ENCODE data around the gene GPC5.
"Not testable (repeated sequence)": the region's sequence is repeated elsewhere in the genome, so short reads cannot be mapped to it uniquely, and the experiment has no call there.

The GPC5 gene

GRCh38 chr13:91878491-91878890, 480.1 kb downstream of the GPC5 start:
- no peak for DNase-seq (ENCODE audit: low read depth)

GRCh38 chr13:91879360-91879759, 480.9 kb downstream of the GPC5 start:
- no peak for DNase-seq (ENCODE audit: low read depth)

DNA sequence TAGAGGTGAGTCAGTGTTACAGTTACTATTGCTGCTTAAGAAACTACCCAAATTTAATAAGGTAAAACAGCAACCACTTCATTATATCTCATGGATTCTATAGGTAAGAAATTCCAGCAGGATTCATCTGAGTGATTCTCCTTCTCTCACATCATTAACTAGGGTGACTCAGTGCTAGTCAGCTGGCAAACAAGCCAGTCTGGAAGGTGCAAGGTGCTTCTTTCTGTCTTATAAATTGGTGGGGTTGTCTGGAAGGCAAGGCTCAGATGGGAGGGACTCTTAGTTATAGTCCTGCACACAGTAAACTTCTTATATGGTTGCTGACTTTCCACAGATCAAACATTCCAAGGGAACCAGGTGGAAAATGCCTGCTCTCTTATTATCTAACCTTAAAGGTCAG, 484.5 kb downstream of the GPC5 start:
- no peak for DNase-seq (ENCODE audit: low read depth)

GRCh38 chr13:91889641-91890040, 491.2 kb downstream of the GPC5 start:
- no peak for DNase-seq (ENCODE audit: low read depth)

GRCh38 chr13:91891141-91891540, 492.7 kb downstream of the GPC5 start:
- DNase-seq (ENCODE audit: low read depth), result no peak

- DNase-seq (ENCODE audit: low read depth), result no peak
These were observed 494.6 kb downstream of the GPC5 start for GRCh38 chr13:91893040-91893439.

DNA sequence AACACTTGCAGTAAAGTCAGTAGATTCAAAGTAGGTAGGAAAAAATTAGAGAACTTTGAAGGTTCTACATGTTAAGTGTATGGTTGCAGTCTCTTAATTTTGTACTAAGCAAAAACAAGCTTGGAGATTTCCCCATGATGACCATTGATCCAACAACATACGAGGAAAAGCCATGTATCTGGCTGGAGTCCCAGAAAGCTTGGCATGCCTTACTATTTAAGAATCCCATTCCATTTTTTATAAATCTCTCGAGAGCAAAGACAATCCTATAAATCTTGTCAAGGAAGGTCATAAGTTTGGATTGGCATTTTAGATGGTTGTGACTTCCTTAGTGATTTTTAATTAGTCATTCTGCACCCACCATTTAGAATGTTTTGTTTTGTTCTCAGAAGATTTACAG, 495.9 kb downstream of the GPC5 start:
- no peak for DNase-seq (ENCODE audit: low read depth)

- DNase-seq (ENCODE audit: low read depth), result no peak
These were observed 498.1 kb downstream of the GPC5 start for GRCh38 chr13:91896547-91896946.

- DNase-seq (ENCODE audit: low read depth), result not testable (repeated sequence)
These were observed 500.6 kb downstream of the GPC5 start for GRCh38 chr13:91898986-91899385.

DNA sequence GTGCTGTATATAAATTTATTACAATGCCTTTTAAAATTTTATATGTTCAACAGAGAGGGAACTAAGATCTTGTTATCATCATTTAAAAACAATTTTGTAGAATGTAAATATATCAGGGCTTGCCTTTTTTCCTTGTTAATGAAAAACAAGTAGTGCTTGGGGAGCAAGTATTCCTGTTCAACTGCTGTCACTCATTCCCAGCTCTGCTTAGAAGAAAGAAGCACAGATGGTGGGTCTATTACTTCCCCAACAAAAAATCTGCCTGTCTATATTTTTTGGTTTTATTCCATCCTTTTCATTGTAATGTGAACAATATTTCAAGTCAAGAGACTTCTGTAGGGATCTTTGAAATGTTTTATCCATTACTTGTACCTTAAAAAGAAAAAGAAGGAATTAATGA, 503.9 kb downstream of the GPC5 start:
- DNase-seq (ENCODE audit: low read depth), result no peak

DNA sequence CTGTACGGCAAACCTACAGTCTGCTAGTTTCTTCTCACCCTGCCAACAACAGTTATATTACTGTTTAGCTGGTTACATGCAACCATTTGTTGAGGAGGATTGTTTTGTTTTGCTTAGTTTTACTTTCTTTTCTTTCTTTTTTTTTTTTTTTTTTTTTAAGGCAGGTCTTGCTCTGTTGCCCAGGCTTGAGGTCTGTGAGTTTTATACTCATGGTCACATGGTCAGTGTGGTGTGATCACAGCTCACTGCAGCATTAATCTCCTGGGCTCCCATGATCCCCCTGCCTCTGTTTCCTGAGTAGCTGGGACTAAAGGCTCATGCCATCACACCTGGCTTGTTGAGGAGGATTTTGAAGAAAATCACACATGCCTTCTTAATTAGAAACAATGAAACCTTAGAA, 505.6 kb downstream of the GPC5 start:
- no peak for DNase-seq (ENCODE audit: low read depth)

- DNase-seq (ENCODE audit: low read depth), result no peak
These were observed 506.2 kb downstream of the GPC5 start for GRCh38 chr13:91904597-91904996.

GRCh38 chr13:91907398-91907797, 509.0 kb downstream of the GPC5 start:
- DNase-seq (ENCODE audit: low read depth), result no peak

GRCh38 chr13:91909617-91910016, 511.2 kb downstream of the GPC5 start:
- DNase-seq (ENCODE audit: low read depth), result no peak

- DNase-seq (ENCODE audit: low read depth), result no peak
These were observed 524.7 kb downstream of the GPC5 start for GRCh38 chr13:91922969-91923592.

GRCh38 chr13:91930687-91931086, 532.3 kb downstream of the GPC5 start:
- no peak for DNase-seq (ENCODE audit: low read depth)

- no peak for DNase-seq (ENCODE audit: low read depth)
These were observed 535.9 kb downstream of the GPC5 start for GRCh38 chr13:91934354-91934753.

DNA sequence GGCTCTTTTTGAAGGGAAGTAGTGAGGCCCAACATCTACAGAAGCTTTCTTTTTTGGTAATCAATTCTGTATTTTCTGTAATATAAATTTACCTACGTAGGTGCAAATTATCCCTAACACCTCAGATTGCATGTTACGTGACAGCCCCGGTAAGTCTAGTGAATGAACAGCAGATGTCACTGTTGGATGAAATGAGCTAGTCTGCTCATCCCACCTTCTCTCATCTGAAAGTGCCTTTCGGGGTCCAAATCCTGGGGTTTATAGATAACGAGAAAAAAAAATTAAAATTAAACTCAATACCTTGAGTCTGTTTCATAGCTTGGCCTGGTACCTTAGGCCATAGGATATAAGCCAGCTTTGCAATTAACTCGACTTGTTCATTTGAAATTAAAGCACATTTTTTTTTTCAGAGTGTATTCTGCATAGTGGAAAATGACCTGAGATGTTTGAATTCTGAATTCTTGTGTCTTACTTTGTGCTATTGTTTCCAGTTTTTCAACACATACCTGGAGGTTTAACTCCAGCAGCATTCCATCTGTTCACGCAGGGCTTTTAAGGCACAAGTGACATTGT, 548.2 kb downstream of the GPC5 start:
- DNase-seq (ENCODE audit: low read depth), result no peak

GRCh38 chr13:91948736-91949135, 550.3 kb downstream of the GPC5 start:
- no peak for DNase-seq (ENCODE audit: low read depth)

DNA sequence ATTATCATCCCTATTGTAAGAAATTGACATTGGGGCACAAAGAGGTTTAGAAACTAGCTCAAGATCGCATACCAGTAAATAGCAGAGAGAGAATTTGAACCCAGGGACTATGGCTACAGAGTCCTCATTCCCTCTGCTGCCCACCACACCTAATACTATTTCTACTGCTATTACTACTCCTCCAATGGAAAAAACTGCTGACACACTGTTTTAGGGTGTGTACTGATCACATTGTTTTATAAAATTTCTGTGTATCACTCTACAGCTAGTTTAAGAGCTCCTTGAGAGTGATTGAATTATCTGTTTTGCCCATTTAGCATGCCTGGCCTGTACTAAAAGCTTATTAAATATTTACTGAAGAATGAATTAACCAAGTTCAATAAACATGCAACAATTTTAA, 552.4 kb downstream of the GPC5 start:
- no peak for DNase-seq (ENCODE audit: low read depth)

DNA sequence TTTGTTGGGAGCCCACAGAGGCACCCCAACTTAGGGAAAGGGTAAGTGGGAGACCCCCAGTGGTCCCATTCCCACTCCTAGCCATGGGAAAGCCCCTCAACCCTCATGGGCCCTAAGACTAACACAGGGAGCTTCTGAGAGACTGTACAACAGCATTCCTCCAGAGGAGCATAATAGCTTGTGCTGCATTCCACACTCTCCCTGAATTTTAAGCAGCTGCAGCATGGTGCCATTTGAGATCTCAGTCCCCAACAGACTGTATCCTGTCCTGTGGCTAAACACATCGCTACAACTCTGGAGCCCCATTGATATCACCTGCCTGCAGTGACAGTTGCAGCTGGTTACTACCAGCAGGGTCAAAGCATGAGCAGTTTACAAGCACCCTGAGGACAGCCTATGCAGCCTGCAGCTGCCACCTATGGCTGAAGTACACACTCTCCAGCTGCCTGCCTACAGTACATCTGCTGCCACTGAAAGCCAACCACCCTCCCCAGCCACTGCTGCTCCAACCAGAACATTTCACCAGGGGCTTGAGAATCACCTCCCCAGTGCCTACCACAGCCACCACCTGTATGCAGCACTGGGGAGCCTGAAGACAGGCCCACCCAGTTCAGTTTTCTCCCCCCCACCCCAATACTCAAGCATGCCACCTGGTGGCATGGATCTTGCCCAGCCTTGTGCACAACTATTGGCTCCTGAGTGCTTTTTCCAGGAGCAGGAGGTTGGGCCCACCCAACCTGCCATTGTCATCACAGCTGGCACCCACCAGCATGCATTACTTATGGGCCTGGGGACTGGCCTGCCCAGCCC, 557.3 kb downstream of the GPC5 start:
- no peak for DNase-seq (ENCODE audit: low read depth)

DNA sequence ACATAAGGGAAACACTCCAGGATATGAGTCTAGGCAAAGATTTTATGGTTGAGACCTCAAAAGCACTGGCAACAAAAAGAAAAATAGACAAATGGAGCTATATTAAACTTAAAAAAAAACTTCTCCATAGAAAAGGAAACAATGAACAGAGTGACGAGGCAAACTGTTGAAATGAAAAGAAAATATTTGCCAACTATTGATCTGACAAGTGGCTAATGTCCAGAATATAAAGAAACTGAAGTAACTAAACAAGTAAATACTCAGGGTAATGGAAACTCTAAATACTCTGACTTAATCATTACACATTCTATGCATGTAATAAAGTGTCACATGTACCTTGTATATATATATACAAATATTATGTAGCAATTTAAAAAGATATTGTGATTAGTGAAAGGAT, 562.5 kb downstream of the GPC5 start:
- DNase-seq (ENCODE audit: low read depth), result no peak

DNA sequence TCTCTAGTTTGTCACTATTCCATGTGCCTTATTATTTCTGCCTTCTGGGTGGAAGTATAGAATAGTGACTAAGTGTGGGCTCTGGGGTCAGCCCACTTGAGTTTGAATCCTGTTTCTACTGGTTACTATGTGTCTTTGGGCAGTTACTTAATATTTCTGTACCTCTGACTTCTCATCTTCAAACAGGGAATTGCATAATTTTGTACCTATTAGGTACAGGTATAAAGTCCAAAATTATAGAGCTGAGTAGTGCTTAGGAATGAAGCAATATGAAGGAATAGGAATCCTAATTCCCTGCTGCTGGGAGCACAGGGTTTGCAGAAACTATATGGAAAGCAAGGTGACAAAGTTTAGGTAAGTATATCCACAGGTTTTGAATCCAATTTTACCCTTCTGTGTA, 564.5 kb downstream of the GPC5 start:
- no peak for DNase-seq (ENCODE audit: low read depth)

DNA sequence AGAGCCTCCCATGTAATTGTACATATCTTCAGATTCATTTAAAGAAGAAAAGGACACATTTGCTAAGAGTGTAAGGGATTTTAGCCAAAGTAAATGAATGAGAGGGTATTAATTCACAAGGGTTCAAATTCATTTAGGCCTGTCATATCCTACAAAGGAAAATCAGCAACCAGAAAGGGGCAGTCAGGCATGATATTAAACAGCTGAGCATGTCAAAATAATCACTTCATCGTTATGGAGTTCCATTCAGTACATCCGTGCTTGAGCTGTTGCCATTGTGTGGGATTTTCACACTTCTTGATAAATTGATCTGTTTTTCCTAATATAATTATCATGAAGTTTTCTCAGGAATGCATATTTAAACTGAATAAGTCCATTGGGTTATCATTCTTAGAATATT, 567.1 kb downstream of the GPC5 start:
- no peak for DNase-seq (ENCODE audit: low read depth)

Measured in stimulated activated CD8-positive, alpha-beta memory T cell treated with anti-CD3 and anti-CD28 coated beads, Interleukin-4, amount 100 ng/mL, for 24 hours (primary cell).